OCI-LY1 (cell line): ENCODE results near the gene MRPL14.

Source experiments
- H2AFZ ChIP-seq: fragments of 200-600 bp; sonication (generic), shearing (Covaris generic); 2 replicates; pipeline ENCODE4 v1.6.0; 2014; ENCODE audit warnings: antibody characterized with exemption, mild to moderate bottlenecking, low read length
- H3F3A ChIP-seq: fragments of 200-600 bp; sonication (generic), shearing (Covaris generic); 2 replicates; pipeline ENCODE4 v1.6.0; 2014; ENCODE audit warnings: mild to moderate bottlenecking, antibody characterized with exemption, low read length, moderate library complexity; ENCODE audit not compliant: insufficient read depth
- H3K27ac ChIP-seq: fragments of 200-600 bp; sonication (generic); 2 replicates; pipeline ENCODE4 v1.5.1; 2014; ENCODE audit warnings: low read length, mixed run types, mild to moderate bottlenecking, low read depth; ENCODE audit not compliant: poor library complexity, severe bottlenecking
- H3K27me3 ChIP-seq: fragments of 200-600 bp; sonication (generic); 2 replicates; pipeline ENCODE4 v1.6.0; 2014; ENCODE audit warnings: antibody characterized with exemption, mild to moderate bottlenecking, low read length, moderate library complexity; ENCODE audit not compliant: insufficient read depth
- H3K36me3 ChIP-seq: fragments of 200-600 bp; sonication (generic); 2 replicates; pipeline ENCODE4 v1.6.1; 2014; ENCODE audit warnings: mild to moderate bottlenecking, antibody characterized with exemption, low read length, moderate library complexity, mixed read lengths; ENCODE audit not compliant: insufficient read depth
- H3K4me1 ChIP-seq: fragments of 200-600 bp; sonication (generic); 2 replicates; pipeline ENCODE4 v1.5.1; 2014; ENCODE audit warnings: mild to moderate bottlenecking, low read length, moderate library complexity; ENCODE audit not compliant: insufficient read depth, severe bottlenecking
- H3K4me2 ChIP-seq: fragments of 200-600 bp; sonication (generic), shearing (Covaris generic); 2 replicates; pipeline ENCODE4 v1.6.1; 2014; ENCODE audit warnings: low read length
- H3K4me3 ChIP-seq: fragments of 200-600 bp; sonication (generic); 2 replicates; pipeline ENCODE4 v1.5.1; 2014; ENCODE audit warnings: low read length, low read depth, mild to moderate bottlenecking, mixed read lengths; ENCODE audit not compliant: poor library complexity, severe bottlenecking
- H3K79me2 ChIP-seq: fragments of 200-600 bp; shearing (Covaris generic); 2 replicates; pipeline ENCODE4 v1.6.1; 2016; ENCODE audit warnings: mixed run types, low read length, mixed read lengths; ENCODE audit not compliant: insufficient read depth
- H3K9ac ChIP-seq: fragments of 200-600 bp; sonication (generic), shearing (Covaris generic); 2 replicates; pipeline ENCODE4 v1.6.1; 2014; ENCODE audit warnings: mild to moderate bottlenecking, low read length, mixed read lengths
- H3K9me2 ChIP-seq: fragments of 200-600 bp; sonication (generic), shearing (Covaris generic); 2 replicates; pipeline ENCODE4 v1.6.1; 2014; ENCODE audit warnings: low read depth, mild to moderate bottlenecking, low read length, mixed read lengths
- H3K9me3 ChIP-seq: fragments of 200-600 bp; shearing (Covaris generic); 2 replicates; pipeline ENCODE4 v1.6.1; 2014; ENCODE audit warnings: low read length, mixed read lengths
- H4K20me1 ChIP-seq: fragments of 200-600 bp; sonication (generic), shearing (Covaris generic); 2 replicates; pipeline ENCODE4 v1.6.0; 2016; ENCODE audit warnings: mild to moderate bottlenecking, low read length; ENCODE audit not compliant: insufficient read depth
- EZH2 ChIP-seq: fragments of 200-600 bp; sonication (generic), shearing (Covaris generic); IDR thresholded peaks from 2 replicates; pipeline ENCODE4 v1.8.0; 2017; ENCODE audit warnings: borderline replicate concordance, mixed run types, mild to moderate bottlenecking, antibody characterized with exemption, low read length, moderate library complexity, mixed read lengths
- TF ChIP-seq, protein P1 (sequence below): fragments of 200-600 bp; sonication (generic), shearing (Covaris generic); IDR thresholded peaks from 2 replicates; pipeline ENCODE4 v1.5.1; 2017; ENCODE audit warnings: mild to moderate bottlenecking, antibody characterized with exemption, low read length, moderate library complexity, mixed read lengths

Gene MRPL14

GRCh38 chr6:44074439-44074812, 52.8 kb downstream of the MRPL14 start:
- Histone ChIP-seq H3K9me3 (no peaks in the 10 kb centered on the region), H3K4me3 (peak overlapping the region; percentile 61), H3K4me1 (peaks cover 77% of the 10 kb centered on the region), H3K79me2 (no peaks in the 10 kb centered on the region), H3K27me3 (no peaks in the 10 kb centered on the region), H3K9ac (peak overlapping the region; percentile 58; the same call in 1 of the 2 replicates), H3K9me2 (no peaks in the 10 kb centered on the region), H3K4me2 (peak overlapping the region; percentile 73), H4K20me1 (no peaks in the 10 kb centered on the region), H2AFZ (no peak overlapping the region), H3K36me3 (no peaks in the 10 kb centered on the region), H3K27ac (peak overlapping the region; percentile 80), H3F3A (no peaks in the 10 kb centered on the region)
- TF ChIP-seq, protein P1, sequence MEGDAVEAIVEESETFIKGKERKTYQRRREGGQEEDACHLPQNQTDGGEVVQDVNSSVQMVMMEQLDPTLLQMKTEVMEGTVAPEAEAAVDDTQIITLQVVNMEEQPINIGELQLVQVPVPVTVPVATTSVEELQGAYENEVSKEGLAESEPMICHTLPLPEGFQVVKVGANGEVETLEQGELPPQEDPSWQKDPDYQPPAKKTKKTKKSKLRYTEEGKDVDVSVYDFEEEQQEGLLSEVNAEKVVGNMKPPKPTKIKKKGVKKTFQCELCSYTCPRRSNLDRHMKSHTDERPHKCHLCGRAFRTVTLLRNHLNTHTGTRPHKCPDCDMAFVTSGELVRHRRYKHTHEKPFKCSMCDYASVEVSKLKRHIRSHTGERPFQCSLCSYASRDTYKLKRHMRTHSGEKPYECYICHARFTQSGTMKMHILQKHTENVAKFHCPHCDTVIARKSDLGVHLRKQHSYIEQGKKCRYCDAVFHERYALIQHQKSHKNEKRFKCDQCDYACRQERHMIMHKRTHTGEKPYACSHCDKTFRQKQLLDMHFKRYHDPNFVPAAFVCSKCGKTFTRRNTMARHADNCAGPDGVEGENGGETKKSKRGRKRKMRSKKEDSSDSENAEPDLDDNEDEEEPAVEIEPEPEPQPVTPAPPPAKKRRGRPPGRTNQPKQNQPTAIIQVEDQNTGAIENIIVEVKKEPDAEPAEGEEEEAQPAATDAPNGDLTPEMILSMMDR: peak; percentile 97
- no peak for TF ChIP-seq EZH2

DNA sequence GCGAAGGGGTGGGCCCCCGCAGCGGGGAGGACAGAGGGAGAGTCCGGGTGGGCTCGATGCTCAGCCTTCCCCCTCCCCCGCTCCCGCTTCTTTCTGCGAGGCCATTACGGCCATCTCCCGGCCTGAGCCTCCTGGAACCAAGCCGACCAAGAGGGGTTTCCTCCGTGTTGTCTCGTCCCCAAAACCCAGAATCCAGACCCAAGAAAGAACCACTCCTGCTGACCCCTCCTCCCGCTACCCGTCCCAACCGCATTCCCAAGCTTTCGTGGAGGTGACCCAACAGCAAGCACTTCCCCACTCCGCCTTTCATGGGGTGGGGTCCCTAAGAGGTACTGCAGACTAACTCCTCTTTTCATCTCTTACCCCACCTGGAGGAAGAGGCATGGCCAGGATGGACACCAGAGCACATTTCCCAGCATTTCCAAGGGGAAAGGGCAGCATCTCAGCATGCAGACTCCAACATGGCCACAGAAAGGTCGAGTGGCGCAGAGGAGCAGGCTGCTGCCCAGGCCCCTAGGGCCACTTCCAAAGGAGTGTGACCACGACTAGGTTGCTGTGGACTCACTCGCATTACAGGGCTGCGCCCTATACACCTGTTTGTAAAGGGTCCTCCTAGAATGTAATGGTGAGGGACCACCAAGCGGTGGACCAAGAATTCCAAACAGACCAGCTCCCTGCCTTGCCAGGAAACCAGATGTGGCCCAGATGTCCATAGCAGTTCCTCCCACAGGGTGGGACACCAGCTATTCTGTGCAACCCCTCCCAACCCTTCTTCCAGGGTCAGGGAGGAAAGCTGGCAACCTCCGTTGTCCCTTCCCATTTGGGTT, 53.4 kb downstream of the MRPL14 start:
- Histone ChIP-seq H3K9me3 (no peaks in the 10 kb centered on the region), H3K36me3 (no peaks in the 10 kb centered on the region), H3K27ac (peak overlapping the region; percentile 80), H3K9ac (peak overlapping the region; percentile 58; the same call in 1 of the 2 replicates), H3K4me1 (peaks cover 71% of the 10 kb centered on the region), H3K9me2 (no peaks in the 10 kb centered on the region), H3F3A (no peaks in the 10 kb centered on the region), H3K27me3 (no peaks in the 10 kb centered on the region), H3K79me2 (no peaks in the 10 kb centered on the region), H3K4me3 (peak overlapping the region; percentile 61), H2AFZ (no peak overlapping the region), H4K20me1 (no peaks in the 10 kb centered on the region), H3K4me2 (peak overlapping the region; percentile 73)
- TF ChIP-seq EZH2: no peak

GRCh38 chr6:44072959-44073611, 54.2 kb downstream of the MRPL14 start:
- no peaks in the 10 kb centered on the region for H3F3A ChIP-seq
- no peaks in the 10 kb centered on the region for H3K79me2 ChIP-seq
- no peaks in the 10 kb centered on the region for H3K9me2 ChIP-seq
- peak overlapping the region; percentile 56 for H3K27ac ChIP-seq
- H3K9me3 ChIP-seq: no peaks in the 10 kb centered on the region
- peak overlapping the region; percentile 79; the same call in 1 of the 2 replicates for H3K9ac ChIP-seq
- H2AFZ ChIP-seq: no peak overlapping the region
- H3K36me3 ChIP-seq: no peaks in the 10 kb centered on the region
- peak overlapping the region; percentile 94 for H3K4me2 ChIP-seq
- no peaks in the 10 kb centered on the region for H3K27me3 ChIP-seq
- peaks cover 64% of the 10 kb centered on the region for H3K4me1 ChIP-seq
- H3K4me3 ChIP-seq: peak overlapping the region; percentile 61
- H4K20me1 ChIP-seq: no peaks in the 10 kb centered on the region
- TF ChIP-seq, protein P1: no peak
- no peak for TF ChIP-seq EZH2
